Fibroblast of skin of left quadriceps (primary cell): ENCODE data around the gene CNTNAP2.

ENCODE experiments used
- DNase-seq, 2 experiments: peaks; one replicate each; pipeline ENCODE4 v3.0.0-alpha.2; 2013; ENCODE audit warnings: low read depth in 2 of 2

CNTNAP2 gene

DNA sequence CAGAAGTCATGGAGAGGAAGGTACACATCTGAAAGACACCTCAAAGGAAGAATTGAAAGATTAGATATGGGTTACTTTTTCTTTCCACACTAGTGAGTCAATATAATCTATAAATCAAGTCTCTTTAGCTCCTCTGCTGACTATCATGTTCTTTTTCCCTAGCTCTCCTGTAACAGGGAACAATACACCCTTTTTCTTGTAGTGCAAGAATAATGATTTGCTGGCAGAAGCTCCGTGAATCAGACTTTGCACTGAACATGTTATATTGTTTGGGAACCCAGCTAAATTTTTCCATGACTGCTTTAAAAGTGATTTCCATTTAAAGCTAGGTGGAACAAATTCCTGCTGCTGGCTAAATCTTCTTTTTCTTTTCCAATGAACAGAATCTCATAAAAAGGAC is 1717.4 kb downstream of the CNTNAP2 start:
- DNase-seq, result no peak

DNA sequence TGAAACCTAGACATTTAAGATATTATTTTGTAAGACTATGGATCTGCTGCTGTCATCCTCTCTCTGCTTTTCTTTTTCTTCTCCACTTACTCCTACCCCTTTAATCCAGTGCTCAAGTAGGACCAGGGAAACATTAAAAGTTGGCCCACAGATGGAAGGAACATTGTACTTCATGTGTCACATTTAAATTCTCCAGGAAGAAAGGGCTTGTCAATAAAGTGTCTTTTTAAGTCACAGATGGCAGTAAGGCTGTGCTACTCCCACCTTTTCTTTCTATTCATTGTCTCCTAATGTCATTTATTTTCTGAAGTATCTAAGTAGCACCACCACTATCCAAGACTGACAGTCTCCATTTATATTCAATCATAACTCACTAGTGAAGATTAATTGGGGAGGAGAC is 1736.2 kb downstream of the CNTNAP2 start:
- no peak for DNase-seq

DNA sequence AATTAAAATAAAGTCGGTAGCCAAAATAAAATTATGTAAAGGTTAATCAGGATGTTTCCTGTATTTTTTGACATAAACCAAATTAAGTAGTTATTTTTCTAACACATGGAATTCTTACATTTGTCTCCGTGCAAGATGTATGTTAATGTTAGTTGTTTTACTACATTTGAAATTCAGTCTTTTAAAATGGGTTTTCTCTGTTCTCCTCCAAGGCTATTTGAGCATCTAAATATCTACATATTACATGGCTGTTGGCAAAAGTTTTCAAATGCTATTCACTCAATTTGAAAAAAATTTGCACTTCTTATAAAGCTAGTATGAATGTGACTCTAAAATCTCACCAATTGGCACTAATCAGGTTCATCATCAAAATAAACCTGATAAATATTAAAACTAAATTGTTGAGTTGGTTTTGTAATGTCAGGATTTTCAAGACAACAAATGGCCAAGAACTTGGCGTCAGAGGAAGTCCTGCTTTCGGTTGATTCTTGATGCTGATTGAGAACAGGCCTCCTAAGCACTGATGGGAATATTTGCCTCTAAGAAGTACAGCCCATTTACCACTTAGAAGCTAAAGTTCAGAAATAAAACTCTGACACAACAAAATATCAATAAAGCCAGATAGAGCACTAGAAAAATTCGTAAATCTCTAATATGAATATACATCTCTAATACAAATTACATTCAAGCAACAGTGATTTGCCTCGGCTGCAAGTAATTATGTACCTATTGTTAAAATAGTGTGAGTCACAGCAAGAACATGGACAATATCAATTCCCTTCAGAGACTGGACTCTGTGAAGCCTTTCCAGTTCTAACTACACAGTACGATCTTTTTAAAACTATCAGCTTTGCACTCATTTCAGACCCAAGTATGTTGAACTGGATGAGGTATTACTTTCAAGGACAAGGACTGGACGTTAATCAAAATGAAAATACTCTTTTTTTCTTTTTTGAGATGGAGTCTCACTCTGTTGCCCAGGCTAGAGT is 1740.8 kb downstream of the CNTNAP2 start:
- DNase-seq, result no peak

DNA sequence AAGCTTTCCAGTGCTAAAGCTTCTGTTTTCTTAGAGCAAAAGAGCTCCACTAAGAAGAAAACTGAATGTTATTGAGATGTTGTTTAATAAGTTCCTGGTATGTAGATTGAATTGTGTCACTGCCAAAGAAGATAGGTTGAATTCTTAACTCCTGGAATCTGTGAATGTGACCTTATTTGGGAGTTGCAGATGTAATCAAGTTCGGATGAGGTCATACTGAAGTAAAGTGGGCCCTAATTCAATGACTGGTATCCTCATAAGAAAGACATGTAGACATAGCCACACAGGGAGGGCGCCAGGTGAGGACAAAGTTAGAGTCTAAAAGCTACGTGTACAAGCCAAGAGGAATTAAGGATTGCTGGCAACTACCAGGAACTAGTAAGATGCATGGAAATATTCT is 1741.8 kb downstream of the CNTNAP2 start:
- DNase-seq, result peak; percentile 4 to 12

DNA sequence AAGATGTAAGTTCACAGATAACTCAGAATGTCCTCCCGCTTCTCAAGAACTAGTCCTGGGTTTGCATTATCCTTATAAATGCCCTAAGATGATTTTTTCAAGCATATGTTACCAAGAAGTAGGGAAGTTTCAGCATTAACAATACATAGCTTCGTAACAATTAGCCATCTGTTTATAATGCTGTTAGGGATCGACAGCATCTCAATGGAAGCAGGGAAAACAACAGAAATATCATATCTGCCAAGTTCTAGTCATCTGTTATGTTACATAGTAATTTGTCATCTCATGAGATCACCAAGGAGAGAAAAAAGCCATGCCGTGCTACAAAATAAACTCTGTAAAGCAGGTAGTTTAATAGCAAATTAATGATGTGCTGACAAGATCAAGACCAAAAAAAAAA is 1742.4 kb downstream of the CNTNAP2 start:
- DNase-seq, result peak; percentile 8 to 16

DNA sequence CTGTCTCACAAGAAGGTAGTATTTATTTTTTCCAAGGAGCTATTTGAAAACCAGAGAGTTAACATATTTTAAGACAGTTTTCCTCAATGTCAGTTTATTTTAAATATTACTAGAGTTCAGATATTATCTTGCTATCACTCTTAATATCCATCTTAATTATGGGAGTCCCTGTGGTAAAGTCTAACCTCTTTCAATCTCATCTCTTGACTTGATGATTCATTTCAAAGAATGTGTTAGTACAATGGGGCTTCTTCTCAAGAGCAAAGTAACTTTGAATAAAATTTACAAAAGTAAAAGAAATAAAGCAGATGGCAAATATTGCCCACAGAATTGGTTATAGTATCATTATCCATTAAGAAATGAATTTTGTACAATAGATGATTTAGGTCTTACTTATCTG is 1742.9 kb downstream of the CNTNAP2 start:
- DNase-seq, result no peak

DNA sequence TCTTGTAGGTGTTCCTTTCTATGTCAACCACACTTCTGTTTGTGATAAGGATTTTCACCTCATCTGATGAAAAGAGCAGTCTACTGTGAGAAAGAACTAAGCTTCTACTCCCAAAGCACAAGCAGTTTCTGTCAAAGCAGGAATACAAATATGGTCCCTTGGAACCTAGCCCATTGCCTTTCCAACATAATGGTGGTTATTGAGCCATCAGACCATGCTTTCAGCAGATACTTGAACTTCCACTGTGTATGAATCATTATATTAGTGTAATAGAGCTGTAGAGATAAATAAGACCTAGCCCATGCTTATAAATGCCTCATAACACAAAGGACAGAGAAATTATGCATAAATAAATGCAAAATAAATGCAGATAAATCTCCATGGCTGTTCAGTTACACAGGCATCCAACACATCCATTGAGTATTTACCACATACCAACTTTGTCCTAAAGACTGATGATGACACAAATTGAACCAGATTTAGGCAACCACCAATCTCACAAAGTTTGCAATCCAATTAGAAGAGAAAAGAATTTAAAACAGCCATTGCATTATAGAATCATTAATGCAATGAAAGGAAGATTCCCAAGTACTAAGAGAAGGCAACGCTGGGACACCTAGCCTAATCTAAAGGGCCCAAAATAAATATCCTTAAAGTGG is 1744.6 kb downstream of the CNTNAP2 start:
- DNase-seq, result peak; percentile 73 to 74

DNA sequence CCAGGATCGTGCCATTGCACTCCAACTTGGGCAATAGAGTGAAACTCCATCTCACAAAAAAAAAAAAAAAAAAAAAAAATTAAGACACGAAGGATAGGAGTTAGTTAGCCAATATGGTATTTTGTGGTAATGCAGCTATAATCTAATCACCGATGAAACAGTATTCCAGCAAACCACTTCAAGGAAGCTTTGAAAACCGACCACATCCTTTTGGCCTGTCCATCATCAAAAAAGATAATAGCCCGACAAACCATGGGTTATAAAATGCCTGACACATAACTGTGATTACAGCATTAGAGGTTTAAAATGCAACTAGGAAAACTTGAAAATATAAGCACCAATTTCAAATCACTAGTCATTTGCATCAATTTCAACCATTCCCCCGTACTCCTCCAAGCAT is 1745.3 kb downstream of the CNTNAP2 start:
- no peak for DNase-seq

DNA sequence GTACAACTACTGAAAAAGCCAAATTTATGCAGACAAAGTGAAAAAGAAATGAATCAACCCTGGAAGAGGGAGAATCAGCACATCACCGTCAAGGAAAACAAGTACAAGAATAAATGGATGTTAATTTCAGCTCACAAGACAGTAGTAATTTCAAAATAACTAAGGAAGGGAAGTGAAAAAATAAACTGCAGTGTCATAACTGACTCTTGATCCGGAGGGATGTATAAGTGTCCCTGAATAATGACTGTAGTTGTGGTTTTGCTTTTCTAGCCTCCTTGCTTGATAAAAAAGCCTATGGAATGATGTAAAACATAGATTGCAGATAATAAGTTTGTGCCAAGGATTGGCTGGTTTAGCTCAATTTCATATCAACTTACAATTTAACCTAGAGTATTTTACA is 1752.9 kb downstream of the CNTNAP2 start:
- no peak for DNase-seq

DNA sequence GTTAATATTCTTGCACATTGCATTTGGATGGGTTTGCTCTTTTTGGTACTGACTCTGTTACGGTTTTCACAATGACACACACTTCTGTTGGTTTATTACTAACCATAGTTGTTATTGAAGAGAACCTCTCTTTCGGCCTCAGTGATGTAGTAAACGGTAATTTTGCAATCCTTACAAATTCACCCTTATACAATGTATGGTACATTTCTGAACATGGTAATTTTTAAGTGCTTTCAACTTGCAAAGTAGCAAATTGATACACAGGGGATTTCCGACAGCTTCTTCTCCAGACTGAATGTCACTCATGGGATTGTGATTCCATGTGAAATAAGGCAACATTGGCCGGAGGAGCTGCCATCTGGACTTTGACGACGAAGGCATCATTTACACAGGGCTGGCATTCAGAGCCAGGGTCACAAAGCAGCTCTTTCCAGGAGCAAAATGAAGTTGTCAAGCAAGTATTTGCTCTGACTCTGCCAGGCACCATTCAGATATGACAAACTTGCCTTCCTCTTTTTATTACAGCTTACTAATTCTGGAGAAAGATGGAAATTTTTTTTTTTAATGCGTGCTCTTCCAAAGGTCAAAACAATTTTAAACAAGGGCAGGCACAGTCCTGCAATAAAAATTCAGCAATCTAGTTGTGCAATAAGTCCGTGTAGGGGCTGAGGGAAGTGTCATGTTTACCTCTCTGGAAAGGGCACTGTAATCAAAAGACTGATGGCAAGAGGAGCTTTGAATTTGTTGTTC is 1762.5 kb downstream of the CNTNAP2 start:
- no peak for DNase-seq

DNA sequence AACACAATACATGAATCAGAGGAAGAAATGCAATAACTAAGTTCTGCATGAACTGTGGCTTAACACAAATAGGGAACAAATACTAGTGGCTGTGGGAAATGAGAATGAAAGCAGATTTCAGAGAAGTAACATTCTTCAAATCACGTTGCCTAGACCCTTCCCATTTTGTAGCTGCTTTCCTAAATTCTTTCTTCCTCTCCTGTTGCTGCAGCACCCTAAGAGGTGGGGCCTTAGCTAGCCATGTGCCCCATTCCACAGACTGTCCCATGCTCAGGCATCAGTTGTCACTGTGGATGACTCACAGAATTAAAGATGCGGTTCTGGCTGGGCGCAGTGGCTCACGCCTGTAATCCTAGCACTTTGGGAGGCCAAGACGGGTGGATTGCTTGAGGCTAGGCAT is 1769.3 kb downstream of the CNTNAP2 start:
- DNase-seq, result no peak

DNA sequence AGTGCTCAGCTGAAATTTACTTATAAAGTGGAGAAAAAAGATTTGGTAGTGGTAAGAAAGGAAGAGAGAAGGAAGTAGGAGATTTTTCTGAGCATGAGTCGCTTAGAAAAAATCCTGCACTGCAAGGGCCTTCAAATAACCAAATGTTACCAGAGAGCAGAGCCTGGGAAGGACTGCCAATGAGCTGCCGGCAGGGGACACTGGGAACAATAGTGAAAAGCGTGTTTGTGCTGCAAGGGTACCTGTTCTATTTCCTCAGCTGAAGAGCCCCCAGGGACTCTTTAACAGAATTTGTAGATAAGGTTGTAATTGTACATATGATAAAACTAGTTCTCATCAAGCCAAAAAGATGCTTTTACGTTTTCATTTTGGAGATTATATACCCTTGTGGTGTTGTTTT is 1777.7 kb downstream of the CNTNAP2 start:
- DNase-seq, result peak; percentile 12 to 24

DNA sequence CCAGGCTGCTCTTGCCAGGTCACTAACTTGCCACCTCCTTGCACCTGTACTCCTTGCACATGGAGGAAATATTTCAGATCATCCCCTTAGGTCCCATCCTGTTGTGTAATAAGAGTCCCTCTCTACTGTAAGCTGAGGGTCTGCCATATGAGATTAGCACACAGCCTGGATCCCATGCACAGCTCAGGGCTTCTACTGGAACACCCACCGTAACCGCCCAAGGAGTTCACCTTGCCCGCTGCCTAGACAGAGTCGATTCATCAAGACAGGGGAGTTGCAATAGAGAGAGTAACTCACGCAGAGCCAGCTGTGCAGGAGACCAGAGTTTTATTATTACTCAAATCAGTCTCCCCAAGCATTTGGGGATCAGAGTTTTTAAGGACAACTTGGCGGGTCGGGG is 1779.5 kb downstream of the CNTNAP2 start:
- no peak for DNase-seq

DNA sequence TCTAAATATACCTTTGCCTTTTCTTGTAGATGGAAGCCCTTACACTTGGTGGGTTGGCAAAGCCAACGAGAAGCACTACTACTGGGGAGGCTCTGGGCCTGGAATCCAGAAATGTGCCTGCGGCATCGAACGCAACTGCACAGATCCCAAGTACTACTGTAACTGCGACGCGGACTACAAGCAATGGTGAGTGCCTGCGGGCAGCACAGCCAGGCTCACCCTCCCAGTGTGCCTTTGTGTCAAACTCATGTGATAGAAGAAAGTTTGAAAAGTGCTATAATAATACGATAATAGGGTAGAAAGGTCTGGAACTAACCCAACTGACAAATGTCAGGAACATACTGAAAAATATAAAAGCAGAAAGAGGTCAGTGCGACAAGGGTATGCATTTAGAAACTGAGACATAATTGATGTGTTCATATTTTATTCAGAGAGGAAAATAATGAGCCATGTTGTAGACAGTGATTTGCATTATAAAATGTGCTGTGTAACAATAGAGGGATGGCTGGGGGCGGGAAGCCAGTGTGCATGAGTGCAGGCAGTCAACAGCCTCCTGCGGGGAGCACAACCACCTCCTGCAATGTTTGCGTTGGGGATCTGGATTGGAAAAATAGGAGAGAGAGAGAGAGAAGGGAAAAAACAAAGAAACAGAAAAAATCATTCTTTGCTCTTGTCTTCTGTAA is 1787.1 kb downstream of the CNTNAP2 start:
- no peak for DNase-seq

DNA sequence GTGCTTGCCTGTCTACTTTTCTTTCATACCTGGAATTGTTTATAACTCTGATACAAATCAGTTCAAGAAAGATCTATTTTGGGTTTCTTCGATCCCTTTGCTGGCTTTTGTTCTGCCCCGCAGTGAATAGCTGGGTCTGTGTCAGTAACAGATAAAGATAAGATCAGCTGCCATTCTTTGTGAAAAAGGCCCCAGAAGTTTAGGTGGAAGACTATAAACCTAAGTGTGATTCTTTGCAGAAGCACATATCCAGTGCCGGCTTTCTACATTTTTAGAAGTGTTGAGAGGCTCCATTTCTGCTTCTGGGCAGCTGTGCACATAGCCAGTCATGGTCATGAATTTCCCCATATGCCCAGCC is 1787.6 kb downstream of the CNTNAP2 start:
- DNase-seq, result no peak

DNA sequence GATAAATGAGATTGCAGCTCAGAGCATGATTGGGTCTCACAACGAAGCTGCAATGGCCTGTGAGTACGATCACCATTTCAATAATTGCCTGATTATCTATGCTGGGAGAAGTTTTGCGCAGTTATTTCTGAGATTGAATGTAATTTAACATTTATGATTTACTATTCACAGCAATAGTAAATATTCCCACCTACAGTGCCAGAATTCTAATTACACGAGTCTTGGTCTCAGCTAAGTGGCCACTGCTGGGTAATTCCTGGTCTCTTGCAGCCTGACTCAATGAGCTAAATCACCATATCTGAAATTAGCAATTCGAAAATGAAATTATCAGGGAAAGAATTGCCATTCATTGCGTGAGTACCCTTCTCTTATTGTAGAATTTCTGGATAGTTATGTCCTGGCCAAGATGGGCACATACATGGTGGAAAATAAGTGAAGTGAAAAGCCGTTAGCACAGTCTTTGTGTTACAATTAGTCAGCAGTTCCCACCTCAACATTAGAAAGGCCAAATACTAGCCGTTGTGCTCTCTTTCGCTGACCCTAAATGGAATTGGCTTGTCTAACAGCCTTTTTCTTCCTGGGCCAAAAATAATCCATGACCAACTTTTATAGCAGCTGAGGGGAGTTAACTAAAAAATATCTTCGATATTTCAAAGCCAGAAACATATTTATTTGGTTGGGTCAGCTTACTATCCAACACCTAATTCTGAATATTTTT is 1793.0 kb downstream of the CNTNAP2 start:
- DNase-seq, result no peak

DNA sequence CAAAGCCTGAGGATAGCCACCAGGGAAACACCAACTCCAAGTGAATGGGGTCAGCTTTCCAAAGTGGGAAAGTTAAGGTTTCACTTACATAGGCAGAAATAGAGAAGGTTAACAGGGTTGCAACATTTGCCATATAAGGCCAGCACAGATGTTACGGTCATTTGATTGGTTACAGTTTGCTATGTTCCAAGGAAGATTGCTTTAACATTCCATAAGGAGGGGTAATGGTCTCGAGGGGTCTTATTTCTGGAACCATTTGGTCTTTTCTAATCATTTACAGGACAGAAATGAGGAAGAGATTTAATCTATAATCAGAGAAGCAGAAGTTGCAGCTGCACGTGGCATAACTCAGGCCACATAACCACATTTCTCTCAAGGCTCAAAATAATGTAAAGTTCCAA is 1794.6 kb downstream of the CNTNAP2 start:
- DNase-seq, result peak; percentile 64 to 73

DNA sequence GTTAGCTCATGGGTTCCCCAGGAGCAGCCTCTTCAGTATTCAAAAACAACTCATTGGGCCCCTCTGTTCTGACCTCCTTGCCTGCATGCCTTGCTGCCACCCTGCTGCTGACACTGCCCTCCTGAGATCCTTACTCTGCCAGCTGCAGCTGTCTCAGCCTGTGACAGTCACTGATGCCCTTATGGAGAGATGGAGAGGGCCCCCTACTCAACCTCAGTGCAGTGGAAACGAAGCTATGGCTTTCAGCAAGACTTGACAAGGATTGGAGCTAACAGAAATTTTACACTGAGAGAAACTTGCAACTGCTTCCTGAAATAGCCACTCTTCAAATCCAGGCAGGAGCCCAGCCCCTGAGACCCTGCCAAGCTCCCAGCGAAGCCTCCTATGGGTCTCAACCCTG is 1795.7 kb downstream of the CNTNAP2 start:
- DNase-seq, result no peak

DNA sequence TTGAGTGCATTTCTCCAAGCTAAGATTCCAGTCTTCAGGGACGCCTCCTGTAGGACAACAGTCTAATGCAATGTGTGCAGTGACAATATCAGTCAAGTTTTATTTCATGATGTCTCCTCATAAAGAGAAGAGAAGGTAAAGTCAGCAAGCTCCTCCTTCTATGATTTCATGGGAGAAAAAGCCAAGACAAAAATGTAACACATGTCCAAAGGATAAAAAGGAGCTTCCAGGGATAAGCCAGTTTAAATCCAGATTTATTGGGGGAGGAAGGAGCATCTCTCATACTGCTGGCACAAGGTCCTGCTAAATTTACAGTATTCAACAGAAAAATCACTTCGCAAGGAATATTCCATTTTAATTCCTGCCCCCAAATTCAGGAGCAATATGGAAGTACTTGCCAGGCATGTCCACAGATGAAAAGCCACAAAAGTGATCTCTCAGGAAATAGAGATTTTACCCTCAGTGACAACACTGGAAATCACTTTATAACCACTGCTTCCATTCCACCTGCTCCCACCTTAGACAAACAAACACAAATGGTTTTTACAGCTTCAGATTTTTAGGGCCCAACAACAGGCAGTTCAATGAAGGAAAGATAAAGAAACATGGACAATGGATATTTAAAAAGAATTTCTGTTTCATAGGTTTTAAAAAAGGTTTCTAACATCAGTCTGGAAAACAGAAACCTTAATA is 1796.5 kb downstream of the CNTNAP2 start:
- no peak for DNase-seq

DNA sequence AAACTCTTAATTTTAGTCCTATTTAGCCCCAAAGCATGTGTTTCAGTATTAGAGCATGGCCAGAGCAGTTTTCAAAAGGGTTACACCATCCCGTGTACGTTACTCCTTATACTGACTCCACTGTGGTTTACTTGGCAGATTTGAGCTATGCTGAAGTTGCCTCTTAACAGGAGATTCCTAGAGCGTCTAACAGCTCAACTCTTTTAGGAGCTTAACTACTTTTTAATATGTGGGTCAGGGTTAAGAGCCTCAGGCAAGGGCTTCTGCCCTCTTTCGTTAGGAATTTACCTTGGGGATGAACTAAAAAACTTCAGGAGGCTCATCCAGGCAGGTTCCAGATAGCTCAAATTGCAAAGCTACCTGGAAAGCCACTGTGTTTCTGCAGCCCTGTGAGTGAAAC is 1799.2 kb downstream of the CNTNAP2 start:
- no peak for DNase-seq

DNA sequence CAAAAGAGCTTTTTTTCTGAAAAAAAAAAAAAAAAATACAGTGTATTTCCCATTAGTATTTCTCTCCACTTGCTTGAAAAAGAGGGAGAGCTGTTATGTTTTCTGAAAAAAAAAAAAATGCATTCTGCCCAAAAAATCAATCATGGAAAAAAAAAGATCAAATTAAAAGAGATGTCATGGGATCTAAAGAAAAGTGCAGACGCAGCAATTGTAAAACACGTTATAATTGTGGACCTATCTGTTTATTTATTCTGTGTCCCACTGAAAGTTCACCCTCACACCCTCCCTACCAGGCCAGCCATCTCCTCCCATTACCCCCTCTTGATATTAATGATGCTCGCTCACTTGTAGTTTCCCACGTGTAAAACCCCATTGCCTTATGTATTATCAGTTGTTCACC is 1800.0 kb downstream of the CNTNAP2 start:
- DNase-seq, result no peak
